ENCODE results near the gene USP54. TPM values are rescaled to one million over a fixed set of nuclear protein-coding genes. Genes with fewer than 3 reads are reported as not detected.

Gene USP54
- total and polyA plus RNA-seq, 9 of the 15 experiments (the other 6 are each of a cell fraction or from before 2014, with no cell fraction given), result 3.8 to 40.1 (median 16.9) TPM

DNA sequence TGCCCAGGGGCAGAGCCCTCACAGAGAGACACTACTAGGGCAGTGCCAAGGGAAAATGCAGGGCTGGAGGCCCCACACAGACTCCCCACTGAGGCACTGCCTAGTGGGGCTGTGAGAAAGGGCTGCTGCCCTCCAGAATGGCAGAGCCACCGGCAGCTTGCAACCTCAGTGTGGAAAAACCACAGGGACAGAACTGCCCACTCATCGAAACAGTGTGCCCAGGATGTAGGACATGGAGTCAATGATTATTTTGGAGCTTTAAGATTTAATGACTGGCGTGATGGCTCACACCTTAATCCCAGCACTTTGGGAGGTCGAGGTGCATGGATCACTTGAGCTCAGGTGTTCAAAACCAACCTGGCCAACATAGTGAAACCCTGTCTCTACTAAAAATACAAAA lies 130.2 kb downstream of the USP54 start:
- POLR2A ChIA-PET, result interaction anchor here (0.8 to 1.1 kb wide), 3 partner anchors 8 to 34 kb away, joined by 3 to 4 read pairs (median 3); no protein-coding TSS in a partner anchor

More for the DNA sequence above, 130.2 kb downstream of the USP54 start:
- TF ChIP-seq TCF7L2 (IDR thresholded peaks at IDR 0.05; ENCODE audit: low read depth, low read length) (no peak), BCL6 (CRISPR knock-in tag; IDR thresholded peaks at IDR 0.05) (no peak), ZNF444 (CRISPR knock-in tag; IDR thresholded peaks at IDR 0.05) (no peak), ZNF77 (CRISPR knock-in tag; IDR thresholded peaks at IDR 0.05) (no peak), DDX20 (tag; IDR thresholded peaks at IDR 0.05; ENCODE audit: low read depth) (no peak), ZNF41 (CRISPR knock-in tag; conservative IDR thresholded peaks at IDR 0.05) (no peak), C11orf30 (IDR thresholded peaks at IDR 0.05; ENCODE audit: low read depth) (peak; percentile 64; the same call in 1 of the 2 replicates), MAFK (IDR thresholded peaks at IDR 0.05; ENCODE audit: low read length) (peak; percentile 19; the same call in 1 of the 2 replicates), E2F3 (CRISPR knock-in tag; IDR thresholded peaks at IDR 0.05) (no peak), MAFG (tag; conservative IDR thresholded peaks at IDR 0.05) (0 out of 2 replicates have a peak, but pooled peaks have one; percentile 11), ZNF316 (IDR thresholded peaks at IDR 0.05) (peak; percentile 71), JUND (IDR thresholded peaks at IDR 0.05; ENCODE audit: borderline replicate concordance, low read depth, low read length) (no peak), JUND (tag; IDR thresholded peaks at IDR 0.05; ENCODE audit: borderline replicate concordance, low read depth, low read length) (no peak)
- TF ChIP-seq, protein P1, sequence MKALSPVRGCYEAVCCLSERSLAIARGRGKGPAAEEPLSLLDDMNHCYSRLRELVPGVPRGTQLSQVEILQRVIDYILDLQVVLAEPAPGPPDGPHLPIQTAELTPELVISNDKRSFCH (CRISPR knock-in tag; IDR thresholded peaks at IDR 0.05), result no peak
- TF ChIP-seq, protein P1 (tag; IDR thresholded peaks at IDR 0.05), result no peak
- TF ChIP-seq, protein P2, sequence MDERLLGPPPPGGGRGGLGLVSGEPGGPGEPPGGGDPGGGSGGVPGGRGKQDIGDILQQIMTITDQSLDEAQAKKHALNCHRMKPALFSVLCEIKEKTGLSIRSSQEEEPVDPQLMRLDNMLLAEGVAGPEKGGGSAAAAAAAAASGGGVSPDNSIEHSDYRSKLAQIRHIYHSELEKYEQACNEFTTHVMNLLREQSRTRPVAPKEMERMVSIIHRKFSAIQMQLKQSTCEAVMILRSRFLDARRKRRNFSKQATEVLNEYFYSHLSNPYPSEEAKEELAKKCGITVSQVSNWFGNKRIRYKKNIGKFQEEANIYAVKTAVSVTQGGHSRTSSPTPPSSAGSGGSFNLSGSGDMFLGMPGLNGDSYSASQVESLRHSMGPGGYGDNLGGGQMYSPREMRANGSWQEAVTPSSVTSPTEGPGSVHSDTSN (CRISPR knock-in tag; IDR thresholded peaks at IDR 0.05; ENCODE audit: low read depth), result no peak
- TF ChIP-seq, protein P2 (tag; conservative IDR thresholded peaks at IDR 0.05; ENCODE audit: low read depth), result no peak
- H2AFZ ChIP-seq (ENCODE audit: low read depth, low read length), result no peak overlapping the region
- peaks cover 8% of the 10 kb centered on the region; the same call in 2 of the 3 replicates for H3K36me3 ChIP-seq (ENCODE audit: control insufficient read depth, insufficient read depth, low read length)
- H3K9ac ChIP-seq (ENCODE audit: insufficient read depth in 1 of 2, low read depth in 2 of 2, low read length in 2 of 2), result no peak overlapping the region
- no peaks in the 10 kb centered on the region for H3K9me3 ChIP-seq (replicated peaks; ENCODE audit: control insufficient read depth, insufficient read depth, low read depth, low read length)
- DNase-seq (ENCODE audit: extremely low read depth in 1 of 4, low spot score in 3 of 4), result no peak
- no peak overlapping the region for H3K4me3 ChIP-seq
- no TSS peak for BruUV-seq (replicated peaks)
- FAIRE-seq, result no peak
- H4K20me1 ChIP-seq (replicated peaks; ENCODE audit: control insufficient read depth, insufficient read depth, low read length), result no peaks in the 10 kb centered on the region
- ATAC-seq, result no peak
- H3K79me2 ChIP-seq (ENCODE audit: control insufficient read depth, insufficient read depth, low read length), result no peaks in the 10 kb centered on the region
- CTCF ChIA-PET (ENCODE audit: low intra/inter-chr PET ratio), result no interaction called here
- no peaks in the 10 kb centered on the region for H3K27me3 ChIP-seq (ENCODE audit: control insufficient read depth in 2 of 2, insufficient read depth in 2 of 2, low read length in 2 of 2)
- in situ Hi-C loops (cut with MboI) (no loop called here), intact Hi-C loops (cut with micrococcal nuclease) (no loop called here)
- no peak overlapping the region for H3K4me2 ChIP-seq (ENCODE audit: insufficient read depth, low read length)
- no peaks in the 10 kb centered on the region for H3K9me1 ChIP-seq (ENCODE audit: control insufficient read depth, insufficient read depth, low read length)
- H3K4me1 ChIP-seq (replicated peaks in 1 of 2; ENCODE audit: control insufficient read depth in 2 of 2, insufficient read depth in 2 of 2, low read length in 2 of 2), result peaks cover 7 to 23% of the 10 kb centered on the region in 2 experiments; a peak in 4 of 5 replicates
- no peak overlapping the region for H3K27ac ChIP-seq (ENCODE audit: extremely low read depth, low read depth, low read length)
- 81% methylated on average over 4 of the region's 4 CpGs for WGBS (ENCODE audit: insufficient coverage, low coverage, missing lambda C conversion rate)

All from K562 (cell line).